ENCODE measurements around the gene PPP3CA.

GRCh38 chr4:101163936-101164335, 183.4 kb downstream of the PPP3CA start:
- TF ChIP-seq POLR2AphosphoS5 (IDR thresholded peaks at IDR 0.05; ENCODE audit: borderline replicate concordance, low read depth, low read length): no peak
- TF ChIP-seq EZH2 (IDR thresholded peaks at IDR 0.05): no peak

Data from SK-N-MC (cell line).